UCSD-AML1 (cell line): ENCODE data around the gene KCNK3.

Experiments used
- DNase-seq: peaks from one replicate; lab custom pipeline; 2025; ENCODE audit not compliant: unreplicated experiment; lab: John Stamatoyannopoulos, UW

Gene KCNK3

GRCh38 chr2:26711457-26712161 is 19.1 kb downstream of the KCNK3 start:
- DNase-seq, result no peak

- DNase-seq, result no peak
Measured at GRCh38 chr2:26712486-26713465, 20.3 kb downstream of the KCNK3 start.

- DNase-seq, result no peak
Measured at GRCh38 chr2:26715528-26716270, 23.2 kb downstream of the KCNK3 start.

GRCh38 chr2:26716340-26716739 is 23.8 kb downstream of the KCNK3 start:
- DNase-seq, result no peak

GRCh38 chr2:26716769-26717168 is 24.2 kb downstream of the KCNK3 start:
- no peak for DNase-seq

GRCh38 chr2:26717362-26717761 is 24.8 kb downstream of the KCNK3 start:
- DNase-seq, result no peak

GRCh38 chr2:26718949-26719686 is 26.6 kb downstream of the KCNK3 start:
- DNase-seq, result no peak

GRCh38 chr2:26720322-26721114 is 28.0 kb downstream of the KCNK3 start:
- no peak for DNase-seq

GRCh38 chr2:26721115-26722032 is 28.9 kb downstream of the KCNK3 start:
- DNase-seq, result no peak

GRCh38 chr2:26722328-26722727 is 29.8 kb downstream of the KCNK3 start:
- DNase-seq, result no peak

GRCh38 chr2:26722911-26723310 is 30.4 kb downstream of the KCNK3 start:
- DNase-seq, result no peak

GRCh38 chr2:26723475-26723874 is 31.0 kb downstream of the KCNK3 start:
- DNase-seq, result no peak

- no peak for DNase-seq
Measured at GRCh38 chr2:26723991-26724750, 31.6 kb downstream of the KCNK3 start.

- DNase-seq, result no peak
Measured at GRCh38 chr2:26724784-26725520, 32.4 kb downstream of the KCNK3 start.

GRCh38 chr2:26725521-26725820 is 32.9 kb downstream of the KCNK3 start:
- no peak for DNase-seq

- DNase-seq, result no peak
Measured at GRCh38 chr2:26726228-26726627, 33.7 kb downstream of the KCNK3 start.

- no peak for DNase-seq
Measured at GRCh38 chr2:26727641-26728561, 35.4 kb downstream of the KCNK3 start.
